Hepatic stellate cell (primary cell): ENCODE measurements around the gene MAF.

Experiments
- DNase-seq: peaks from one replicate; pipeline ENCODE4 v3.0.0; 2011; ENCODE audit warnings: low spot score

Gene MAF

DNA sequence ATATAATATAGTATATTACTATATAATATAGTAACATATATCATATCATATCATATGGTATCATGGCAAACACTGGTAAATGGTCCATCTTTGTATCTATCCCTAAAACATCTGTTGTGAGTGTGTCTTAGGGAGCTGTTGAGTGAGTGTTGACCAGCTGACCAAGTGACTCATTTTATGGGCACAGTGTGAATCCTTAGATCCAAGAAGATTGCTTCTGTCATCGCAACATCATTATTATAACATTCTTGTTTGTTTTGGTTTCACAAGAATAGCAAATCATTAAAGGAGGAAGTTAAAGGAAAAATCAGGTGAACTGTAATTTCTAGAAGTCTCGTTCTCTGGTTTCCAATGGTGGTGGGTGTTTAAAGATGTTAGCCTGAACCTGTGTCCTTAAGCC is 11.7 kb upstream of the MAF start:
- no peak for DNase-seq

DNA sequence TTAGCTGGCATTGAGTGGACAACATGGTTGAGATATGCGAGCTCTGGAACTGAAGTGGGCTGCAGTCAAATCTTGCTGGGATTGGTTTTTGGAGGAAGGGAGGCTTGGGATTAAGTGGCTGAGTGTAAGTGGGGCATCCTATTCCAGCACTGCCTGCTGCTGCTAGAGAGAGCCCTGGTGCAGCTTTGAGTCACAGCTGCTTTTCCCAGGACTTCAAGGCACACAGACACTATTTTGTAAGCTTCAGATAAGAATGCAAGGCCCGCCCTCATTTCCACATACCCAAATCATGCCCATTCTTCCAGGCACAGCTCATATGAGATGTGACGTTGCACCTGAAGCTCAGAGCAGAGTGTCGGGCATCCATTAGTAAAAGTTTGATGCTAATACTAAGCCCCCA is 10.2 kb upstream of the MAF start:
- no peak for DNase-seq

DNA sequence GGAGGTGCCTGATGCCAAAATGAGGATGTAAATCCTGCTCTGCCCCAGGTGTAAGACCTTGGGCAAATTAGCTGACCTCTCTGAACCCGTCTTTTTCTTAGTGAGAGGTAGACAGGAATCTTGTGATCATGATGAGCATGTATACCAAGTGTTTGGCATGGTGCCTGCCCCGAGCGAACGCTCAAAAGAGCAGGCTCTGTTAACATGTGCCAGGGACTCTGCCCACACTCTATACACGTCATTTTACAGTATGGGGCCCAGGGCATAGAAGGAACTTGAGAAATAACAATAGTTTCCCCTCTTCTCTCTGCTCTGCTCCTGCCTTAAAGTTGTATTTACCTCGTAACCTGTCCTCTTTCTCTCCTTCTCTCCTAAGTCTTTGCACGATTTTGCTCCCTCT is 9.3 kb upstream of the MAF start:
- DNase-seq: no peak

DNA sequence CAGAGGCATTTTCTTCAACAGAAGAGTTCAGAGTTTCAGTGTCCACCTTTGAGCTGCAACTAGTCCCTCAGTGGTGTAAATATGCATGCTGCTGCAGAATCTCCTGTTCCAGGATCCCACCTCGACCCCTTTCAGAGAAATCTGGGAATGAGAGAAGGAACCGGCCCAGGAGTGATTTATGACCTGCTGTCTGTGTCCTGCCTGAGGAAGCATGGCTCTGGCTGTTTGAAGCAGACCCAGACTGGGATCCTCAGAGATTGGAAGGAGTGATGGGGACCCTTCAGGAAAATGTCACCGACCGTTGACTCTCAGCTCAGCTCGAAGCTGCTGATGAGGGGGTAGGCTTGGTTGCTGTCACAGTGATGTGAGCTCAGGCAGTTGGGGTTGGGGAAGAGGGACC is 8.4 kb upstream of the MAF start:
- no peak for DNase-seq

DNA sequence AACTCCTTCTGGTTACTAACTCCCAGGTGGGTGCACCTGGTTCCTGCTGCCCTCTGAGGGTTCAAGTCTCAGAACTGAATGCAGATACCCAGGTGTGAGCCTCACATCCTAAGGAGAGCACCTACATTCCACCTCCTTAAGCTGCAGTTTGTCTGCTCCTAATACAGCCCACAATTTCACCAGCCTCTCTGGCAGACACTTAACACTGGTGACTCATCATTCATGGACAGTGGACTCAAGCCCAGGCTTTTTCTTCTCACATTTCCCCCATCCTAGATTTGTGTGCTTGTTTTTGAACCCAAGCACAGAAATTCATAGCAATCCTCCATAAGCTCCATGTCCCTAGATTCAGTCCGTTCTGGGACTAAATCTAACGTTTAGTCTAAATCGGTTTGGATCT is 7.0 kb upstream of the MAF start:
- DNase-seq: peak; percentile 53

DNA sequence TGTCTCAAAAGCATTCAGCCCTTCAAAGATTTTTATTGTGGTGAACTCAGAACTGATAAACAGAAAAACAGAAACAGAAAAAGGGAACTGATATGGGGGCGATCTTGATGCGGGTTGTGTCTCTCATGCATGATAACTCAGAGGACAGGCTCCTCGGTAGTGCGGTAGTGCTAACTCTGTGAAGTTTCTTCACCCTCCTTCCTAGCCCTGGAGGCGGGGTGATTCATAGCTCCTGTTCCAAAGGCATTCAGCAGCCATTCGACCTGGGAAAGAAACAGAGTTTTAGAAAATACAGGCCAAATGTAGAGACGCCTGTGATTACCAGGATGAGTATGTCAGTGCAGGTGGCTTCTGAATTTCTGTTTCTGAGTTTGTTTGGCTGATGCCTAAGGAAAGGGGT is 5.5 kb upstream of the MAF start:
- DNase-seq: no peak

DNA sequence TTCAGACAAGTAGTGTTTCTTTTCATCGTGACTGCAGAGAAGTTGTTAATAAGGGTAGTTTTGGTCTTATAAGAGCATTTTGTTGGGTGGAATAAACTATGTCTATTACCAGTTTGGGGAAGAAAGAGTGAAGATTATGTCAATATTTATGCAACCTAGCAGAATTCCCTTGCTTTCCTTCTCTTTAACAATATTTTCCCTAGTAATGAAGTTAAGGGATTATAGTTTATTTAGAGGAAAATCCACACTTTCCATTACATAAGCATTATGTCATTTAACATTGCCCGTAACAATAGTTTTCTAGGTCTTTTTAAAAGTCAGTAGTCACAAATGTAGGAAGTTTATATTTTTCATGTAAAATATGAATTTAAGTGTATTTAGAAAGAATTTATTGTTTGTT is 2.5 kb upstream of the MAF start:
- no peak for DNase-seq

DNA sequence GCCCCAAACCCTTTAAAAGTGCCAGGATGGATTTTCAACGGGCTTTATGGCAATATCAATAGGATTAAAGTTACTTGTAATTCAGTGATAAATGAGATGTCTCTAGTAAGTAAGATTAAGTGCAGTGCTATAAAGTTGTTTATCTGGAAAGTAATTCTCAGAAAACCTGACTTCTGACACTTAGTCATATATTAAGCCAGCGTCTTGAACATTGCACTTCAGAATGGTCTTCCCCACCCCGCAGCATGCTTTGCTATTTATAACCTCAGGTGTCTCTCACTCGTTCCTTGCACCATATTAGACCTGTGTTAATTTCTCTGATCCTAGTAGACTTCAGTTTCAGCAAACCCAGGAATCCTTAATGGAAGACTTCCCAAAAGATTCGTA is 2.1 kb upstream of the MAF start:
- no peak for DNase-seq

DNA sequence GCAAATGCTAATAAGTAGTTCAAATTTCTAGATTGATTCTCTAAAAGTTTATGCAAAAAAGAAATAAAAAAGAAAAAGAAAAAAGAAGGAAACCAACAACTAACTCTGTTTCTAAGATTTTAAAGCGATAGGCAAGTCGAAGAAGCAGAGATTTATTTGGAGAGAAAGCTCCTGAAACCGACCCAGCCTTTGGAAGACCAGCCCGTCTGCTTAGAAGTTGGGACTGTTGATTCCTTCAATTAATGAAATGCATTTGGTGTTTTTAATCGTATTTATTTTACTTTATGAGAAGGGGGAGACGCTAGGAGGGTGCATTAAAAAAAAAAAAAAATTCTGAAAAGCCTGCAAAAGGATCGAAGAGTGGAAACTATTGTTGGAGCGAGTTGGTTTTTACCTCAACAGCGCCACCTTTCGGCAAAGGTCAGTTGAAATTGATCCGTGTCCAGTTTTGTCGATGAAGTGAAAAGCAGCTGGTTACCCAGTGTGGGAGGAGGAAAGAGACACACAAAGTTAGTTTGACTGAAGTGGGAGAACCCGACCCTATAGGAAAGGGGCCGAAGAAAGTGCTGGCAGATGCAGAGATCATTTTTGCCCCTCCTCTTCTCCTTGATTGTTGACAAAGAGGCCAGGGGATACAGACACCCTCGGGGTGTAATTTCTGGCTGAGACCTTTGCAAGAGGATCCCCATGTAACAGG is 1.5 kb upstream of the MAF start:
- DNase-seq: peak; percentile 55

DNA sequence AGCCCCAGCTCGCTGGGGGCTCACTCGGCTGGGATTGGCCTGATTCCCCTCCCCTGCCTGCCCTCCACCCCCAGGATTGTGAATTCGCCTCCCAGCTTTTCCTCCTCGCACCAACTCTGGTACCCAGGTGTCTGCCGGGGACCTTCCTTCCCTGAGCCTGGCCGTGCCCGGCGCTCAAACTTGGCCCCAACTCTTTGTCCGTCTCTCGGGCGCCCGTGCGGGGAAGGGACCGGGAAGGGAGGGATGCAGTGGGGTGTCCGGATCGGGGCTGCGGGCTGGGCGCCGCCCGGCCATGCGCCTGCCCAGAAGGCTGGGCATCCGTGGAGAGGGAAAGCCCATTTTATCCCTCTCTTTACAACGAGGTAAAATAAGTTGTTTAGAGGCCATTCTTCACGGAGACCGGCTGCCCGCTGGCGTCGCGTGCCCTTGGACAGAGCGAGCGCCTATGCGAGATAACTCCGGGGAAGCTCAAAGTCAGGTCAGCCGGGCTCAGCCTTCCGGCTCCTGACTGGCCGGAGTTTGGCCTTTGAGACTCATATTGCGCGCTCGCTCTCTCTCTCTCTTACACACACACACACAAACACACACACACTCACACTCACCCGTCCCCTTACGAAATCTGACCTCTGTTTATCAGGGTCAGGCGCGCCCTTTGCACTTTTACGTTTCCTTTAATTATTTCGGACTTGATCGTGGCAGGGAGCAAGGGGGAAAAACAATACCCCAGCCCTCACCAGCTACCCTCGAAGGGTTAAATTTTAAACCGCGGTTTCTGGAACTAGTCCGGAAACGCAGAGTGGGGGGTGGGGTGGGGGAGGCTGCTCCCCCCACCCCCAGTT is 774 bp upstream of the MAF start:
- DNase-seq: peak; percentile 38

DNA sequence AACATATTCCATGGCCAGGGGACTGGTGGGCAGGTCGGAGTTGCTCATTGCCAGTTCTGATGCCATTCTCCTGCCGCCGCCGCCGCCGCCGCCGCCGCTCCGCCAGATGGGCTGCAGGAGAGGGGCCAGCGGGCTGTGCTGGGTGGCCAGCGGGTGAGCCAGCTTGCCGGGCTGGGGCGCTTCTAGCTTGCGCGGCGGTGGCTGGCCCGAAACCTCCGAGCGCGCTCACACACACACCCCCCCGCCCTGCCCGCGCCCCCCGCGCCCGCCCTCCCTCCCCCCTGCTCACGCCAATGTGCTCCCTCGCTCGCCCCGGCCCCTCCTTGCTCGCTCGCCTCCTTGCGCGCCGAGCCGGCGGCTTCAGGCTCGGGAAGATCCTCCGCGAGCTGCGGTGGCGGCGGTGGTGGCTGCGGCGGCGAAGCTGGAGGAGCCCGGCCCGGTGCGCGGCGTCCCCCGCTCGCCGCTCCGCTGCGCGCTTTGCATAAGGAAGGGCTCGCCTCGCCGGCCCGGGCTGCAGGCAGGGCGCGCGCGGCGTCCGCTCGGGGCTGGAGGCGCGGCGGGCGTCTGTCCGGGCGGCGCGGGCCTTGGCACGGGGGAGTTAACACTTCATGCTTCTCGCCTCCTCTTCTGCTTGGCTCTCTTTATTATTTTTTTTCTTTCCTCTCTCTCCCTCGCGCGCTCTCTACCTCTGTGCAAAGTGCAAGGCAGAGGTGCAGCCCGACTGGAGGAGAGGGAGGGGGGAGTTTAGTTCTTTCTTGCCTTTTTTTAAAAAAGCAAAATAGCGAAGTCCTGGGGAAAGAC is 500 bp downstream of the MAF start:
- DNase-seq: peak; percentile 60

DNA sequence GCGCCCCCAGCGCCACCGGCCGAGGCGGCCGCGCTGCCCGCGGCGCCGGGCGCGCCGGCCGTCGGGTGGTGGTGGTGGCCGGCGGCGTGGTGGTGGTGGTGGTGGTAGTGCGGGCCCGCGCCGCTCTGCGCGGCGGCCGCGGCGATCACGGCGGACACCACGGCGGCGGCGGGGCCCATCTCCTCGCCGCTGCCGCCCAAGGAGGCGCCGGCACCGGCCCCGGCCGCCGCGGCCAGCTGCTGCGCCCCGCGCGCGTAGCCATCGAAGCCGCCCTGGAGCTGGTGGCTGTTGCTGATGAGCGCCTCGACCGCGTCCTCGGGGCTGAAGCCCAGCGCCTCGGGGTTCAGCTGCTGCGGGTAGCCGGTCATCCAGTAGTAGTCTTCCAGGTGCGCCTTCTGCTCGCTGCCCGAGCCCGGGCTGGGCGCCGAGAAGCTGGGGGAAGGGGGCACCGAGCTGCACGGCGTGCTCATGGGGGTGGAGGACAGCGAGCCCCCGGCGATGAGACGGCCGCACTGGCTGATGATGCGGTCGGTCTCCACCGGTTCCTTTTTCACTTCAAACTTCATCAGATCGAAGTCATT is 1.2 kb downstream of the MAF start:
- DNase-seq: peak; percentile 54

DNA sequence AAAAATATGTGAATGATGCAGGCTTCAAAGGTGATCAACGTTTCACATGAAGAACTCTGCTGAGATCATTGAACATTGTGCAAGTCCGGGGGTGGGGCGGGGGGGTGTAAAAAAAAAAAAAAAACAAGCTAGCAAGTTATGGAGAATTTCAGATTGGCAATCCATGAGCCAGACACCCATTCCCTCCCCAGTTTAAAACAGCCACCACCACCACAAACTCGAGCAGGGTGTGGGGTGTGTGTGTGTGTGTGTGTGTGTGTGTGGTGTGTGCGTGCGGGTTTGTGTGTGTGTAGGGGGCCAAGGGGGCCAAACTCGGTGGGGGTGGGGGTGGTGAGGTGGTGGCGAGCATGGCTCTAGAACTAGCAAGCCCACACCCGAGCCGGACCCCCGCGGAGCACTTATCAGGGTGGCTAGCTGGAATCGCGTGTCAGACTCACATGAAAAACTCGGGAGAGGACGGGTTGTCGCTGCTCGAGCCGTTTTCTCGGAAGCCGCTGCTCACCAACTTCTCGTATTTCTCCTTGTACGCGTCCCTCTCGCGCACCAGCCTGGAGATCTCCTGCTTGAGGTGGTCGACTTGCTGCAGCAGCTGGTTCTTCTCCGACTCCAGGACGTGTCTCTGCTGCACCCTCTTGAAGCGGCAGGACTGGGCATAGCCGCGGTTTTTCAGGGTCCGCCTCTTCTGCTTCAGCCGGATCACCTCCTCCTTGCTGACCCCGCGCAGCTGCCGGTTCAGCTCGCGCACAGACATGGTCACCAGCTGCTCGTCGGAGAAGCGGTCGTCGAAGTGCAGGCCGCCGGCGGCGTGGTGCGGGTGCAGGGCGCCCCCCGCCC is 2.0 kb downstream of the MAF start:
- DNase-seq: peak; percentile 68

DNA sequence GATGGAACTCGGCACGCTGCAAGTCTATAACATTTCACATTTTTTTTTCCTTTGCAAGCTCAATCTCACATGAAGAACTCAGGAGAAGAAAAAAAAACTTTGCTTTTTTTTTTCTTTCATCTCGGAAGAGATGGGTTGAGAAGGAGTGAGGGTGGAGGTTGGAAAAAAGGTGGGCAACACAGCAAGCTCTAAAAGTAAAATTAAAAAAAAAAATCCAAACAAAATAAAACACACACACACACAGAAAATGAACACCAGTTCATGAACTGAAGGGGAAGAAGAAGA is 2.5 kb downstream of the MAF start:
- DNase-seq: no peak

DNA sequence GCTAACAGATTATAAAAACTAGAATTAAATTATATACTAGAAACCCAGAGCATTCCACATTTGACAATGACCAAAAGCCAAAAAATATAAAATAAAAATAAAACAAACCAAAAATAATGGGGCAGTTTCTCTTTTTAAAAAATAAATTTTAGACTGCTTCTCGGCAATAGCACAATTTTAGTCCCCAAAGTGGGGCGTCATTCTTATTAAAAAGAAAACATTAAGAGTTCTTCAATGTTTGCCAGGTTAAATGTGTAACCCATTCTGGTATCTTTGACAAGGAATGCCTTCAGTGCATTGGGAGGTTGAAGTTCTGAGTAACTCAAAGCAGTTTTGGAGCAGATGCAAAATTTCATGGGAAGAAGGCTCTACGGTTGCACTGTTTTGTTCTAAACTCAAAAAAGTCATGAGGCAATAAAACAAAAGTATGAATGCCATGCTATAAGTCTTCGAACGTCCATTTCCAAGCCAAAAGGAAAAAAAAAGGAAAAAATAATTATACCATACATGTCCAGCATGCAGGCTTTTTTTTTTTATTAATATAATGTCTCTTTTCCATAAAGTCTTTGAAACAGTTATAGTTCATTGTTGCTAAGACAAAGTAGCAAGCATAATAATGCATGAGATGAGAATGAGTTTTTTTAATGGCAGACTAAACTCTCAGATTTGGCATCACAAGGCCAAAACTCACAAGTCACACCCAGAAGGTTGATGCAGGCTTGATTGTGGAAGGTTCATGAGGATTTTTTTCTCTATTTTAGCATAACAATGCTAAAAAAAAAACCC is 3.1 kb downstream of the MAF start:
- peak; percentile 19 for DNase-seq

DNA sequence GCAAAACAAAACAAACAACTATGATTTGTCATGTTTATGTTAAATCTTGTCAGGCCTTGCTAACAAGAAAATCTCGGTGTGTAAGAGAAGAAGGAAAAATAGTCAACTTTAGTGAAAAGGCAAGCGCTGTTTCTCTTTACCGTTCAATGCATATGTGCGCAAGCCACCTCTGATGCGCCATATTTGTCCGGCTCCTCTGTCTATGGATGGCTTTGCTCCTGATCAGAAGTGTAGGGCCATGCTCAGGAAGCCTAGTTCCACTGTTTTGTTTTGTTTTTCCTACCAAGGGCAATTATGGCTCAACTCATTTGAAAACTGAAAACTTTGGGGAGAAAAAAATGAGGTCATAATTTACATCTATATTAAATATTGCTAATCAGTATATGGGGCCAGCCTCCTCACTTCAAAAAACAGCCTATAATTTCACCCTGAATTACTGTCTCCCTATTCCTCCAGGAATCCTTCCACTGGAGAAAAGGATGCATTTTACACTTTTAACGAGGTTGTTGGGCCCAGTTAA is 4.5 kb downstream of the MAF start:
- DNase-seq: no peak

DNA sequence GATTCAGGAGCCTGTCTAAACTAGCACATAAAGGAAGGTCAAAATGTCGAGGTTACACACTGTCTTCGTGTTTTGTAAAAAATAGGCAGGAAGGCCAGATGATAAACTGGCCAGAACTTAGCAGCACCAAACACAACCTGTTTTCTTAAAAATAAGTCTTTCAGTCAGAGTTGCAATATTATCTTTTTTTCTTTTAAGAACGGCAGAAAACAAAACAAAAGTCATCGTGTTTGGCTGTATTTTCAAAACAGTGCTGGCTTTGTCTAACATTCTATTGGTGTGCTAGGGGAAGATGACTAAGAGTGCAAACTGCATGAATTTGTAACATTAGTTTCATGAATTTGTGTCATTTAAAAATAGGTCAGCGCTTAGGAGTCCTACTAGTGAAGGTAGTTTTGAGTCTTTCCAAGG is 5.3 kb downstream of the MAF start:
- peak; percentile 18 for DNase-seq

DNA sequence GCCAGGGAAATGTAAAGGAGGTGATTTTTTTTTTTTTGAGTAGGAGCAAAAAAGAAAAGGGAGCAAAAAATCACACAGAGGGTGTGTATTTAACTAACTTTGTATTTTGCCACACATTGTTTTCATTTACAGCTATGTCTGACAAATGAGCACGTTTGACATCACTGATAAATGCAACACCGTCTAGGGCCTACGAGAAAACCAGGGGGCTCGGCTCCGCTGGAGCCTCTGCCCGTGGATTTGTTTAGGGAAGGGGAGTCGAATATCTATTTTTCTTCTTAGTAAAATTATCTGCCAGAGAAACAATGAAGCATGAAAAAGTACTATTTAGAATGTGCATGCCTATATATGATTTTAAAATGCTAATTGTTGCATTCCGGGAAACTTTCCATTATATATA is 6.8 kb downstream of the MAF start:
- DNase-seq: no peak

DNA sequence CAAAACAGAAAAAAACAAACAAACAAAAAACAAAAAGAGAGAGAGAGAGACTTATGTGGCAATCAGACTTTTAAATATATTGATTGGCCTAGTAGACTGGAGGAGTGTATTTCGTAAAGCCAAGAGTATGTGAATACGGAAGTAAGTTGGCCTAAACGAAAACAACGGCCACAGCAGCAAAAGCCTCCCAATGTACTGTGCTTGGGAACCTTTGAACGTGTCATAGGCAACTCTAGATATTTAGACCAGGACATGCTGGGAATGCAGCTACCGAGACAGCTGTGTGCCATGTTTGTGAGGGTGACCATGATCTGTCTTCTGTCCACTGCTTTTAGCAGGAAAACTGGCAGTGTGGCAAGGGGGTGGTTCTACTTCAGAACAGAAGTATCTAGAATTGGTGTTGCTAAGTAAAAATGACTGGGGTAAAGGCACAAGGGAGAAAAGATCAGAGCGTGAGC is 7.4 kb downstream of the MAF start:
- DNase-seq: no peak

DNA sequence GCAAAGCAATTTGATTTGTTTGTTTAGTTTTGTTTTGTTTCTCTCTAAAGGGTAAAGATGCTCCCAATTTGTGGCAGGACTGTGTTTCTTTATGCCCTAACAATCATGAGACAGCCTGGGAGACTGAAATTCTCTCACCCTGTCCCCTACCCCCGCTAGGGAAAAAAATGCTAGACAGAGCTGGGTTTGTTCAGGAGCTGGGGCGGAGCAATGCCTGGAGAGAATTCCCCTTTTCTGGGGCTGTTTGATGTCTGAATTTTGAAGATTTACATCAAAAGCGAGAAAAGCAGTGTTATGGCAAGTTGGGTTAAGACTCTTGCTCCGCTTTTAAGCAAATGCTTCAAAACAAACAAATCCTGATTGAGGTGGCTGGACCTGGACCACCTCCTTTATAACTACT is 8.4 kb downstream of the MAF start:
- no peak for DNase-seq

DNA sequence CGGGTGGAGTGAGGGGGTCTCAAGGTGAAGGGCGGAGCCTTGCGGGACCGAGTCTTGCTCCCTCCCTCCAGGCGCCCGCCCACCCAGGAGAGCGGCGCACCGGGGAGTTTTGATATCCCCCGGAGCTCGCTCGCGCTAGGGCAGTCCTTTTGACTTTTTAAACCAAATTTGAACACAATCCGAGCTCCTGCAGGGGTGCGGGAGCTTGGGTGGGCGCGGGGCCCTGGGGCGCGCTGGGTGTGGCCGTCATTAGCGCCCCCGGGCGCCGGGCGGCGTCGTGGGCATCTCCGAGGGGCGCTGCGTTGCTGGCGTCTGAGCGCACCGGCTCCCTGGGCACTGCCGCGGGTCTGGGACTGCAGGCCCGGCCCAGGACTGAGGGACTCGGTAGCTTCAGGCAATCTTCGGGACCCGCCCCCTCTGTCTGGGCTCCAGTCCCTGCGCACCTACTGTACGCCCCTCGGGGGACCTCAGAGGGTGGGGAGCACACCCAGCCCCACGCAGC is 10.9 kb downstream of the MAF start:
- no peak for DNase-seq
